NCI-H2081 treated with DMSO at 0.1 percent for 48 hours (cell line): ENCODE data around the gene RNF166.

ENCODE experiments used
- DNase-seq: peaks from one replicate; lab custom pipeline; 2025; lab: John Stamatoyannopoulos, UW

RNF166 gene

DNA sequence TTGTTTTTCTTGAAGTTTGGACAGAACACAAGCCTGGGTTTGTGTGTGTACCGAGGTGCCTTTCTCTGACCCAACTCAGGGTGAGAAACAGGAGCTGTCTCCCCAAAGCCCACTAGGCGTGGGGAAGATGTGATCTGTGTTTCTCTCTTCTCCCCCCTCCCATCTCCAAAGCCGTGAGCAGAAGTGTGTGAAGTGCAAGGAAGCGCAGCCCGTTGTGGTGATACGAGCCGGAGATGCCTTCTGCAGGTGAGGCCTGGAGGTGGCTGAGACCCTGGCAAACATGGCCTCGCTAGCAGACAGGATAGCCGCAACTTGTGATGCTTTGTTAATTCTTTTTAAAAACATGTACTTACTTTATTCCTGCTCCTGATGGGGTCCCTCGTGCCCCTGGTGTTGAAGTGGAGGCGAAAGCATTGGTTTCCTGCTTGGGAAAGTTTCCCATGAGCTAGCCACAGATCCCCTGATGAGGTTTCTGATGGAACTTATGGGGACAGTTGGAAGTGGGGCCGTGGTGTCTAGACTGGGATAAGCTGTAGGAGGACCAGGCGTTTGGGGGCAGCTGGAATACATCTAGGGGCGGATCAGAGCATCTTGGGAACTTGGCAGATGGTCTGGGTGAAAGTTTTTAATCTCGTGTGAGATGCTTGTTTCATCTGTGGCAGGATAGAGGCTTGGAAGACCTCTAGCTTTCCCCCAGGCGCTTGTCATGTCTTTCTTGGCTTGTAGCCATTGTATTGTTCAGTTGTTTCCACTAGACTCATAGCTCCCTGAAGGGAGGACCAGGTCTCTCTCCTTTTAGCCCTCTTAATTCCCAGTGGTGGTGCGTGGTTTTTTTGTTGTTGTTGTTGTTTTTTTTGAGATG lies 988 bp upstream of the RNF166 start:
- no peak for DNase-seq

DNA sequence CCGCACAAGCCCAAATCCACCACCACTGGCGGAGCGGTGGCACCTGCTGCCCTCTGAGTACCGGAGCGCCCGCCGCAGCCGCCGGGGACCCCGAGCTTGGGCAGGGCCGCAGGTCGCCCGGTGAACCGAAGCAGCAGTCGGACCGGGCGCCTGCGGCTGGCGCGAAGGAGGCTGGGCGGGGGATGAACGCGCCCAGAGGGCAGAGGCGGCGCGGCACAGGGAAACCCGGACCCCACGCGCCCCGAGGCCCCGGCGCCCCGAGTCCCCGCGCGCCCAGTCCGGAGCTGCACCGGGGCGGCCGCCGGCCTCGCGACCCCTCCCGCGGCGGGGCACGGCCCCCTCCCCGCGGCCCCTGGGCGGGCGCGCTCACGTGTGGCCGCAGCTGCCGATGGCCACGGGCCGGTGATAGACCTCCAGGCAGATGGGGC lies 393 bp downstream of the RNF166 start:
- no peak for DNase-seq

DNA sequence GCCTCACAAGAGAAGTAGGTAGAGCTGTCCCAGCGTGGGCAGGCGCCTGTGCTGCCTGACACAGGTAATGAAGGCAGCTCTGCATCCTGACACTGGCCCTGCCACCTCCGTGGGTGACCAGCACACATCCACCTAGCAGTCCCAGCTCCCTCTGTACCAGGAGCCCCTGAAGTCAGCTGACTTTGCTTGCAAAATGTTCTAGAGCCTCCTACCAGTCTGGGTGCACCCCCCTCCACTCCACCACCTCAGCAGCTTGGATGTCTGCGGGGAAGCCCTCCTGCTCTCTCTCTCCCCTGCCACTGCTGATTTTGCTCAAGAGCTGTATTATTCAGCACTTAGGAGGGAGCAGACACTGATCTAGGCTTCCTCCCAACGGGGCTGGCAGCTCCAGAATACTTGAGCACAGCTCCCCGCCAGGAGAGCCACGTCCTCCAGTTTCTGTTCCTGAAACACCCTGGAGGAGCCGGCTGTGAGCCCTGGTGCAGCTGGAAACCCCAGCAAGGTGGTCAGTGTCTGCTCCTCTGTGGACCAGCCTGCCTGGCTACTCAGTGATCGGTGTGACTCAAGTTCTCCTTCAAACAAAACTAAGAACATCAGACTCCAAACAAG lies 1.0 kb downstream of the RNF166 start:
- no peak for DNase-seq

DNA sequence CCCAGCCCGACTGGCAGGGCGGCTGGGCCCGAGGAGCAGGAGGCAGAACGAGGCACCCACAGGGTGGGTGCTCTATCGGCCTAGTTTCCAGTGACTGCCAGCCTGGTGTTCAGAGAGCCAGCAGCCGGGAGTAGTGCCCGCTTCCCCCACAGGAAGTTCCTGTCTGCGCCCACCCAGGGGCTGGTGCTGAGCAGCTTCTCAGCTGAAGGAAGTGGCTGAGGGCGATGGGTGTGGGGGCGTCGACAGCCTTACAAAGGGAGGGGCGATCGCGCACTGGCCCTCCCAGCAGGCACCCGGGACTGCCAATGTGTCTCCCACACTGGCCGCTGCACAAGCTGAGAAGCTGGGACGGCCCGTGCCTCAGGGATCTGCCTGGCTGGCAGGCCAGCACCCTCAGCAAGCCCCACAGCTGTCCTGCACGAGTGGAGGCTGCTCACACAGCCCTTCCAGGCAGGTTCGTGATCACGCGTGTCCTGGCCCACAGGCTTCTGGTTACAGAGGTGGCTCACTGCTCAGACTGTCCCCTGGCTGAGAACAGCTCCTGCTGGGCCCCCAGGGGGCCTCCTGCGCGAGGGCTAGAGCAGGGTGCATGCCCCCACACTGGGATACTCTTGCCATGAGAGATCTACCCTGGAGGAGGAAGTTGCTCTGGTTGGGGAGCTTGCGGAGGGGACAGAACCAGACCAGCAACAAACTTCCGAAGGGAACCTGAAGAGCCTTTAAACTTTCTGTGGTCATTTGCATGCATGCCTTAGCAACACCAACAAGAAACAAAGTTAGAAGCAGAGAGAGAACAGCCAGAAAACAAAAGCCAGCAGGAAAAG lies 2.5 kb downstream of the RNF166 start:
- DNase-seq, result no peak

DNA sequence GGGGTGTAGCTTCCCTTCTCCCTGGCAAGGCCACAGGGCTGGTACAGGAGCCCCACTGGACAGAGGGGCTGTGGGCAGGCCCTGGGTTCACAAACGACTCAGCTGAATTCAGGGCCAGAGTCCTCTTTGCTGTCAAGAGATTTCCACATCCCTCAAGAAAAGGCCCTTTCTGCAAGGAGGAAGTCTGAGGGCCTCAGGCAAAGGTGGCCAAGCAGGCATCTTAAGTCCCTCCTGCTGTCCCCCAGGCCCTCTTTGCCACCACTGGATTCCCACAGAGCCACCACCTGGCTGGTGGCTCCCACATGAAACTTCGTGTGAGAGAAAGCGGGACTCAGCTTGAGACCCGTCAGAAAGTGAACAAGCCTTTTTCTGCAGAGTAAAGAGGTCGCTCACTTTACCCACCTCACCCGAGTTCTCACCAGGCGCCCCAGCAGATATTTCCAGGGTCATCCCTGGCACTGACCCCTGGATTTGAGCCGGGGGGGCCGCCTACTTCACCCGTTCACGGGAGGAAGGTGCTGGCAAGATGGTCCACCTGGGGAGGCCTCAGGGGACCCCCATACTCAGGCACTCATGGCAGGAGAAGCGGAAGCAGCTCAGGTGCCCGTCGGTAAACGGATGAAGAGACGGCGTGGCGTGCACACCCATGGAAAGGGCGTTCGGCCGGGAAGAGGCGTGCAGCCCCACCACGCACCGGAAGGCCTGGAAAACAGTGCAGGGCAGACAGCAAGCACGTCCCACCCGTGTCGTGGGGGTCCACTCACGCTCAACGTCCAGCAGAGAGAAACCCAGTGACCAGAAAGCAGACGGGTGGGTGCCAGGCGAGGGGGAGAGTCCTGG lies 3.6 kb downstream of the RNF166 start:
- DNase-seq, result no peak

DNA sequence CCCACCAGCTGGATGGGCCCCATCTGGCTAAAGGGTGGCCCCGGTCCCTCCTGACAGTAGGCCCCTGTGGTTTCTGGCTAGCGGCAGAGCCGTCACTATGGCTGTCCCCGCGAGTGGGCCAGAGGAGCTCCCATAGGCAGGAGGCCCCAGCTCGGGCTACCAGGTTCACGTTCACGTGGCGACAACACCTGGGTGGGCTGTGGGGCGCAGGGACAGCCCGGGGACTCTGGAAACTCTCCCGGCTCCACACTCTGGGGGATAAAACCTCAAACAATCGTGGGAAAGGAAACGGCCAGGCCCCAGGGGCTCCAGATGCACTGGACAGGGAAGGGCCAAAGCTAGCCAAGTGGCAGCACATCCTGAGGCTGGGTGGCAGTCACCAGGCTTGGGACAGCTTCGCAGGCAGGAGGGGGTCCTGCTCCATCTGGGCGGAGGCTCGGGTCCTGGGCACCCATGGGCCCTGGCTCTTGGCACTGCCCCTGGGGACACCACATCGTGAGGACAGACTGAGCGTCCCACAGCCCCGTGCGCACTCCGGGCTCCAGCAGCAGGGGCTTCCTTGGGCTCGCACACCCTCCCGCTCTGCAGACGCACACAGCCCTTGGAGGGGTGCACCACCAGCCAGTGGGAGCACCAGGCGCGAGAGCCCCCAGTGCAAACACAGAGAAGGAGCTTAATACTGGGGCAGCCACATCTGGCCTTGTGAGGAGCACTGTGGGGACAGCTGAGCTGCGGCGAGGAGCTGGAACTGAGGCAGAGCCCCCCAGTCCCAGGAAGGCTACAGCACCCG lies 4.4 kb downstream of the RNF166 start:
- no peak for DNase-seq

DNA sequence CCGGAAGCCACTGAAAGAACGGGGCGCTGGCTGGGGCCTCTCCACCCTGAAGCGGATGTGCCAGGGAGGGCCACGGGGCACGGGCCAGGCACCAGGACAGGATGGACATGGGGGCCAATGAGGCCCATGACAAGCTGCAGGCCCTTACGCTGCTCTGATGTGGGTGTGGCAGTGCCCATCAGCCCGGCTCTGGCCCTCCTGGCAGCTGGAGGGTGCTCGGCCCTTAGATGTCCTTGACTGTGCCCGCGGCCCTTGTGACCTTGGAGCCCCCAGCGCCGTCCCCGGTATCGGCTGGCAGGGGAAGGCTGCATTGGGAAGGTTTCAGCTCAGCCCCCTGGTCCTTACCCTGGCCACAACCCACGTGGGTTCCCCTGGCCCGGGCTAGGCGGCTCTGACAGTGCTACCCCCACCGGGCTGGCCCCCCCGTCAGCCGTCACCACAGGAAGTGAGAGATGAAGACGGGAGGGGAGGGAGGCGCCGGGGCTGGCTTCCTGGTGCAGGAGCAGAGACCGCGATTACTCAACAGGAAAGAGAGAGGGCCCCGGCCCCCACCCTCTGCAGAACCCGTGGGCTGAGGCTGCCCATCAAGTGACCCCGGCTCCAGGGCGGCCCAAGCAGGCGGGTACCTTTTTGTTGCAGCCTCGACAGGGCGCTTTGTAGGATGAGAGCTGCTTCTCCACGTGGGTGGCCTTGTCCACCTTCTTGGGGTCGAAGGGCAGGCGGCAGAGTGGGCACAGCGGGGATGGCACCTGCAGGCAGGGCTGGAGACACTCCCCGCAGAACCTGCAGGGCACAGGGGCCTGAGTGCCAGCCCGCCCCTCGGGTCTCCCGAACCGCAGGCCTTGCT lies 5.3 kb downstream of the RNF166 start:
- no peak for DNase-seq

DNA sequence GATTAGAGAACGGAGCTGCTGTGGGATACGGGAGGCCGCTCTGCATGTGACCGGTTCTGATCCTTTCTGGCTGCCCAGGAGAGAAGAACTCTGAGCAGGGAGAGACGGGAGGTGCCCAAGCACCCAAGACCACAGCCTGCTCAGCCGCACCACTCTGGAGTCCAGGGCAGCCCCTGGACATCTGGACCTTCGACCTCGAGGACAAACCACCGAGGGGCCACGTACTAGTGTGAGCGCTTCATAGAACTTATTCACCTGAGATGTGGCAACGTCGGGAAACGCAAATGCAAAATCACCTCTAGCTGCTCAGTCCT lies 5.9 kb downstream of the RNF166 start:
- DNase-seq, result no peak

DNA sequence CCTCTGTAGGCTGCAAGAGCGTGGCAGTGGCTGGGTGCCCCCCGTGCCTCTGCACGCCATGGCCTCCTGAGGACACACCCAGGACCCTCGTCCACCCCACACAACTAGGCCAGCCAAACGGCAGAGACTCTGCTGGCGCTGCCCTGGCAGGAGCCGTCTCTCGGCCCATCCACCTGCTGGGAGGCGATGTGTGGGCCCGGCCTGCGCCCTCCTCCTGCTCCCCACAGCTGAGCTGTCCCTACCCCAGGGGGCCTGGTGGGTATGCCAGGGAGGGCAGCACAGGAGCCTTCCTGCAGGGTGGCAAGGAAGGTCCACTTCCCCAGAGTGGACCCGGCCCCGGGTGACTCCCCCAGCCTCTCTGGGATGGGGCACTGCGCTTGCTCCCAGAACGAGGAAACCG lies 7.0 kb downstream of the RNF166 start:
- no peak for DNase-seq

DNA sequence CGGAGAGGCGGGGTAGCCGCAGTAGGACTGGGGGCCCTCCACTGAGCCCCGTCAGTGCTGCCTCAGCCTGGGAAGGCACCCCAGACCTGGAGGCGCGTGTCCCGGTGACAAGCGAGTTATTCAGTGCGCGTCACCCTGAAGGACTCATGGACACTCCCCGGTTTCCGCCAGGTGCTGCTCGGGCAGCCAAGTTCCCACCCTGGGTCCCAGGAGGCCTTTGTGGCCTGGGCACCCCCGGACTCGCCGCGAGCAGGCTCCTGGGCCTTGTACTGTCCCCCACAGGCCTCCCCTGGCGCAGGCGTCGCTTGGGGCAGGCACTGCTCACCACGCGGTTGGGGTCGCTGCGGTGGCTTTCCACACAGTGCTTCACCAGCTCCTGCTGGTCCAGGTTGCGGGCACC lies 7.6 kb downstream of the RNF166 start:
- no peak for DNase-seq

DNA sequence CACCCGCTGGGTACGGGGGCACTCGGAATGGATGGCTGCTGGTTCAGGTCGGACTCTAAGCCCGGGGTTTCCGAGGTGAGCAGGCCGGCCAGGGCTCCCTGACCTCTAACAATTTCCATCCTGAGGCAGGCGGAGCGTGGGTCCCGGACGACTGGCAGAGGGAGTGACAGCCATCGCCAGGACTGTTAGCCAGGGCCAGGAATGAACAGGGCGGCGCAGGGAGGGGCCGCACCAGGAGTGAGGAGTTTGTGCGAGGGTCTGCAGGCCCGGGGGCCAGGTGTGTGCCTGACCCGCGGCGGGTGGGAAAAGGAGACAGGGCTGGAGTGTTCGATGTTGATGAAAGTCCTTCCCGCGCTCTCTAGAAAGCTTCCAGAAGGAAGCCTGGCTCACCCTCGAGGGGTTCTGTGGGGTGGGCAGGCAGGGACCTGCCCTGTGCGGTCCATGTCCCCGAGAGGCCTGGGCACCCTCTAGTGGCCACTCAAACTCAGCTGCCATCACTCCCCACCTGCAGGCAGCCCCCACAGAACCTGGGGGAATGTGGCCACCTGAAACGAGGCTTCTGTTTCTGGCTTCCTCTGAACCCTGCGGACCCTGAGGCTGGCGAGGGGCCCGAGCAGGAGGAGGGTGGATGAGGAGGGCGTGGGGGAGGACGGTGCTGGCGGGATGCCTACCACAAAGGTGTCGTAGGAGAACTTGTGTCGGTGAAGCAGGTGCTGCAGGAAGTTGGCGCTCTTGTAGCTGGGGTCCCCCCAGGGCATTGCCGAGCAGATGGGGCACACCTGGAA lies 8.2 kb downstream of the RNF166 start:
- DNase-seq, result no peak

DNA sequence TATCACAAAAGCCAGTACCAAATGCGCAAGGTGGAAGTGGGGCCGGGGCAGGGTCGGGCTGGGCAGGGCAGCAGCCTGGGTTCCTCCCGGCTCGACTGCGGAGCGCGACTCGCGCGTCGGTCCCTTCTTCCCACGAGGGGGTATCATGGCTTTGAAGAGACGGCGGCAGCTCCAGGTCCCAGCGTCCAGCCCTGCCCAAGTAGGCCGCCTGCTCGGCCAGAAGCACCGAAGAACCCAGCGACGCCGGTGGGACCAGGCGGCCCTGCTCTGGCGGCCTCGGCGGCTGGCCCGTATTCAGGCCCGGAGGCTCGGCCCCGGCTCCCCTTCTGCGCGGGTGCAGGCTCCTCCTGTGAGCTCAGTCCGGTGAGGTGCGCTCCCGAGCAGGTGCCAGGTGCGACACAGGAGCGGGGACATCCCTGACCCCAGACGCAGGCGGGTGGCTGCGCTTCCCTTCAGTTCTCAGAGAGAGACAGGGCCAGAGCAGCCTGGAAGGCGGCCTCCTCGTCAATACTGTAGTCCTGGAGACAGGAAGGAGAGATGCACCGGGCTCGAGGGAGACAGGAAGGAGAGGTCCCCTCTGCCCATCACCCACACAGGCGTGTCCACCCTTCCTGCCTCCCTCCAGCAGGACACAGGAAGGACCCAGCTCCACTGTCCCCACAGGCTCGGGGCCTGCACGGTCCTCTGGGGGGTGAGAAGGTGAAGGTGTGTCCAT lies 8.9 kb downstream of the RNF166 start:
- DNase-seq, result no peak

DNA sequence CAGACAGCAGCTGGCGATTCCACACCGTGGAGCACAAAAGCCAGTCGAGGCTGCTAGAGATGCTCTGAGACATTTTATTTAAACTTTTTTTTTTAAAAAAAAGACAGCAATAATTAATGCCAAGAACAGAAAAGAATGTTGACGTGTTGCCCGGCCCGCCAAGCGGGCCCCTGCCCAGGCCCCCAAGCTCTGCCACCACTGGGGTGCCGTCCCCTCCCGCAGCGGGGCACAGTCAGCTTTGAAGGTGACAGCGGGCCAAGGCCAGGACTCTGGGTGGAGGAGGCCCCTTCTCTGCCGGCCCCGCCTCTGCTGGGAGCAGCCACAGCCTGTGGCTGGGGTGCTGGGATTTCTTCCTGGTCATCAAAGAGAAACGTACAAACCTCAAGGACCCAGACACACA lies 9.8 kb downstream of the RNF166 start:
- DNase-seq, result no peak

DNA sequence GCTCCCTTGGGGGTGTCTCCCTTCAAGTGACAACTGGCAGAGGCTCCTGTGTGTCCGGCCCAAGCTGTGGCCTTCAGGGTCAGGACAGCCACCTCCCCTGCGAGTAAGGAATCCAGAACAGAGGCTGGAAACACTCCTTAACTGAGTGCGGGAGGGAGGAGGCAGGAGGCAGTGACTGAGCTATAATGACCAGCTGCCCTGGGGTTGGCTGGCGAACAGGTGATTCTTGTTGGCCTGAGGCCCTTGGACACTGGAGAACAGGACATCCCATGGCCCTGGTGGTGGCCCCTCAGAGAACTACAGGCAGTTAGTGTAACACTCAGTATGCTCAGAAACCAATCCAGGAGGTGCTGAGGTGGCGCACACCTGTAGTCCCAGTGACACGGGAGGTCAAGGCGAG lies 10.5 kb downstream of the RNF166 start:
- no peak for DNase-seq

DNA sequence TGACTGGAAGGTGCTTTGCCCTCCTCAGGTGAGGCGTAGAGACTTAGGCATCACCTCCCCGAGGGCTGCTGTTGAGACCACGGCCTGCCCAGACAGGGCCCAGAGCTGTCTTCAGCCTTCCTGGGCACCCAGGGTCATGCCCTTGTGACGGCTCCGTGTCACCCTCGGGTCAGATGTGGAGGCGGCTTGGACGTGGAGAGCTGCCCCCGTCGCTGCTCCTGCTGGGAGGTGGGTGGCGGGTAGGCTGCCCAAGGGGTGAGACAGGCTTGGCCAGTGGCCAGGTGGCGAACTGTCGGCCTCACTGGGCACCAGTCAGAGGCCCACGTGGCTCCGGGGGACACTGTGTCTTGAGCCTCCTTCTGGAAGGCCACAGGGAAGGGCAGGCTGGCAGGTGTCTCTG lies 11.0 kb downstream of the RNF166 start:
- DNase-seq, result no peak

DNA sequence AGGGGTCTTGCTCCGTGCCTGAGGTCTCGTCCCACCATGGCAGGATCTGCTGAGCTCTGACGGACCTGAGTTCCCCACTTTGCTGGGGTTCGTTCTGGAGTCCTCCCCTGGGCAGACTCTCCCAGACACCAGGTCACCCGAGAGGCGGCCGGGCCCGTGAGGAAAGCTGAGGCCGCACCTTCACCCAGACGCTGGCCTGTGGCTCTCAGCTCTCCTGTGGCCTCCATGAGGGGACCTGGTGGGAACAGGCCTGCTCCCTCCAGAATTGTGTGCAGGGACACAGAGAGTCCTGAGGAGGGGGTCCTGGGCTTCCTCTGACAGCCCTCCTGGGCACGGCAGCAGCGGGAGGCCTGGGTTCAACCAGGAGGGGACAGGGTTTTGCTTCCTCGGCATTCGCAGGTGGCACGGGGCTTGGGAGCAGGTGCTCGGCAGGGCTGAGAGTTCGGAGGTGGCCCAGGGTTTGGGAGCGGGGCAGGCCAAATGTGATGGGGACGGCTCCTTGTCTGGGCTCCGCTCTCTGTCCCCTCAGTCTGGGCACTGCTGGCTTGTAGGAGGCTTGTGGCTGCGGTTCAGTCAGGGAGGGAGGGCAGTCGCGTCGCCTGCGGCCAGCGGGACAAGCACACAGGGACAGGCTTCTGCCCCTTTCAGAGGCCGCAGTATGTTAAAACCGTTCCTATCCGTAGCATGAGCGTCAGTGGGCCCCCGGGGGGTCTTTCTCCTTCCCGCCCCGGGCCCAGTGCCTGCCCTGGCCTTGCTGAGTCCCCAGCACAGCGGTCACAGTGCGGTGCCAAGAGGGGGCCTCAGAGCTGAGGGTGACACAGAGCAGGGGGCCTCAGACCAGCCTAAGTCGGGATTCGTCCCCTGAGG lies 11.8 kb downstream of the RNF166 start:
- no peak for DNase-seq

DNA sequence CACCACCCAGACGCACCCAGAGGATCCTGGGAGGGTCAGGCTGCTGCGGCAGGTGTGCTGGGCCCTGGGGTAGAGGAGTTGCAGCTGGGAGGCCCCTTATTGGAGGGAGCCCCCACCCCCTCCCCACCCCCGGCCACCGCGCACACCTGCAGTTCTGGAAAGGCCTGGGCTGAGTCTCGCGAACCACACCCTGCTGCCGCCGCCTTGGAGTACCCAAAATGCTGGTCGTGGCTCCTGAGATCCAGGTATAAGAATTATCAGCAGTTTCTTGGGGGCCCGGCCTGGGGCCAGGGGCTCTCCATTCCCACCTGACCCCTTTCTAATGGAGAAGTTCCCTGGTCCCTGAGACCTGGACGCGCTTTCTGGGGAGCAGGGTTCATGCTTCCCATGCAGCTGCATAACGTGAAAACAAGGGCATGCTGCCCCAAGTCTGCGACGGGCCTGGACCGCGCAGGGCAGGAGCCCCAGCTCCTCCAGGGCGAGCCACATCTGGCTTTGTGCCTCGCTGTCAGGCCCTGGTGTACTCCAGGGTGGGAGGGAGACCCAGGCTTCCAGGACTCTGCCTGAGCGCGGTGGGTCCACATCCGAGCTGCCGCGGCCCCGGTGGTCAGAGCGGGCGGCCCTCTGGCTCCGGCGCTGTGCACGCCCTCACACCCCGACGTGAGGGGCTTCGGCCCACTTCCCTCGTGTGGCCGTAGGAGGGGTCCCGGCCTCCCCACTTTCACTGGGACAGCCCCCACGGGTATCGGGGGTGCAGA lies 12.6 kb downstream of the RNF166 start:
- DNase-seq, result no peak
